HCT116 (cell line): Measurements from ENCODE around the gene PPP1R11. TPM values are rescaled to one million over a fixed set of nuclear protein-coding genes. Genes with fewer than 3 reads are reported as not detected.

Source experiments
- ATAC-seq: fragments of 200-7000 bp; cut with Tn5 transposase; 2 replicates; pipeline ENCODE4 v1.9.1; 2020; ENCODE audit warnings: mild to moderate bottlenecking, moderate library complexity
- BruUV-seq: library from RNA; stranded (reverse); fragments of 400-500 nt; replicated peaks from 2 replicates; lab custom pipeline; 2021; lab: Mats Ljungman, UMichigan
- CTCF ChIA-PET: fragments of 300-600 bp; sonication (Branson Sonifier 250); formaldehyde crosslinking; loops from one replicate; lab custom pipeline; 2021; ENCODE audit warnings: antibody characterized with exemption; lab: Charles Lee
- POLR2A ChIA-PET: fragments of 300-600, 350-600 bp; sonication (Branson Sonifier 250); formaldehyde crosslinking; loops from one replicate; lab custom pipeline; 2021; ENCODE audit warnings: antibody characterized with exemption; lab: Charles Lee
- RAD21 ChIA-PET, 2 experiments: fragments of 300-600 bp; sonication (Branson Sonifier 250); formaldehyde crosslinking; loops; one replicate each; lab custom pipeline; 2023; ENCODE audit warnings: low total read pairs in 2 of 2; ENCODE audit not compliant: uncharacterized antibody in 2 of 2, unreplicated experiment in 2 of 2, low non-redundant PET in 1 of 2; lab: Charles Lee
- DNase-seq: peaks from one replicate; pipeline ENCODE4 v3.0.0-alpha.2; 2010; ENCODE audit warnings: low read depth, low spot score
- H2AFZ ChIP-seq: fragments of 200-600 bp; shearing (Covaris generic), sonication (generic); 2 replicates; pipeline ENCODE4 v1.6.1; 2017; ENCODE audit warnings: low read depth, mixed run types, mixed read lengths, antibody characterized with exemption, low read length; ENCODE audit not compliant: poor library complexity, severe bottlenecking
- H3K27ac ChIP-seq: 2 replicates; pipeline ENCODE4 v1.5.1; 2012; ENCODE audit warnings: low read depth, low read length
- H3K27me3 ChIP-seq: fragments of 200-600 bp; sonication (generic); 2 replicates; pipeline ENCODE4 v1.6.1; 2016; ENCODE audit warnings: mixed run types, low read length, mixed read lengths; ENCODE audit not compliant: insufficient read depth
- H3K36me3 ChIP-seq, 2 experiments: fragments of 200-500 bp in 1 of 2; fragments of 200-600 bp in 1 of 2; sonication (Bioruptor generic) in 1 of 2; sonication (generic) in 1 of 2; 2 replicates each; pipeline versions ENCODE4 v1.5.1 to v1.6.1; 2014 to 2016; ENCODE audit warnings: low read length in 2 of 2, inconsistent platforms in 1 of 2, mixed read lengths in 1 of 2, mixed run types in 1 of 2; ENCODE audit not compliant: insufficient read depth in 2 of 2, control insufficient read depth in 1 of 2
- H3K4me1 ChIP-seq, 2 experiments: fragments of 200-600 bp in 1 of 2; sonication (generic) in 1 of 2; 2 replicates each; pipeline versions ENCODE4 v1.5.1 to v1.6.1; 2012 to 2017; ENCODE audit warnings: low read length in 2 of 2, inconsistent platforms in 1 of 2, mild to moderate bottlenecking in 1 of 2, mixed read lengths in 1 of 2, mixed run types in 1 of 2, moderate library complexity in 1 of 2; ENCODE audit not compliant: insufficient read depth in 2 of 2, control insufficient read depth in 1 of 2
- H3K4me2 ChIP-seq: fragments of 200-600 bp; sonication (generic); 2 replicates; pipeline ENCODE4 v1.6.1; 2017; ENCODE audit warnings: mixed run types, low read length, mixed read lengths
- H3K4me3 ChIP-seq, 2 experiments: fragments of 200-600 bp in 1 of 2; sonication (generic) in 1 of 2; replicated peaks in 1 of 2; 2 replicates each; pipeline ENCODE4 v1.5.1; 2011 to 2016; ENCODE audit warnings: low read length in 2 of 2, control low read depth in 1 of 2, low read depth in 1 of 2, mild to moderate bottlenecking in 1 of 2, mixed read lengths in 1 of 2, mixed run types in 1 of 2
- H3K79me2 ChIP-seq: fragments of 200-600 bp; sonication (generic); 2 replicates; pipeline ENCODE4 v1.6.1; 2017; ENCODE audit warnings: mild to moderate bottlenecking, mixed run types, low read length, moderate library complexity, mixed read lengths; ENCODE audit not compliant: insufficient read depth
- H3K9ac ChIP-seq: fragments of 200-600 bp; sonication (generic); 2 replicates; pipeline ENCODE4 v1.6.1; 2016; ENCODE audit warnings: low read length, mixed read lengths
- H3K9me2 ChIP-seq: fragments of 200-600 bp; sonication (generic), shearing (Covaris generic); 2 replicates; pipeline ENCODE4 v1.6.1; 2017; ENCODE audit warnings: mixed run types, mild to moderate bottlenecking, moderate library complexity; ENCODE audit not compliant: insufficient read depth
- H3K9me3 ChIP-seq, 2 experiments: fragments of 200-500 bp in 1 of 2; fragments of 200-600 bp in 1 of 2; sonication (Bioruptor generic) in 1 of 2; sonication (generic) in 1 of 2; 2 replicates each; pipeline ENCODE4 v1.6.1; 2014 to 2017; ENCODE audit warnings: low read length in 2 of 2, mixed read lengths in 2 of 2, inconsistent platforms in 1 of 2, low read depth in 1 of 2, mild to moderate bottlenecking in 1 of 2, mixed run types in 1 of 2, moderate library complexity in 1 of 2; ENCODE audit not compliant: control insufficient read depth in 1 of 2, insufficient read depth in 1 of 2
- H4K20me1 ChIP-seq: fragments of 200-600 bp; sonication (generic), shearing (Covaris generic); 2 replicates; pipeline ENCODE4 v1.6.1; 2017; ENCODE audit warnings: mixed run types, mild to moderate bottlenecking, moderate library complexity; ENCODE audit not compliant: insufficient read depth
- CEBPB ChIP-seq: IDR thresholded peaks from 2 replicates; pipeline ENCODE4 v1.6.1; 2012; ENCODE audit warnings: low read depth
- EGR1 ChIP-seq: IDR thresholded peaks from 2 replicates; pipeline ENCODE4 v1.6.1; 2012; ENCODE audit warnings: low read depth
- EZH2phosphoT487 ChIP-seq: fragments of 200-600 bp; IDR thresholded peaks from 2 replicates; pipeline ENCODE4 v1.6.1; 2018; ENCODE audit warnings: antibody characterized with exemption, borderline replicate concordance
- JUND ChIP-seq: IDR thresholded peaks from 2 replicates; pipeline ENCODE4 v1.6.1; 2012
- SRF ChIP-seq: IDR thresholded peaks from 2 replicates; pipeline ENCODE4 v1.6.1; 2012; ENCODE audit warnings: low read depth
- YY1 ChIP-seq: IDR thresholded peaks from 2 replicates; pipeline ENCODE4 v1.6.1; 2011; ENCODE audit warnings: low read length, low read depth, moderate library complexity, mild to moderate bottlenecking; ENCODE audit not compliant: insufficient replicate concordance; ENCODE audit errors: extremely low read depth
- ZFX ChIP-seq: fragments of 450-650 bp; IDR thresholded peaks from 2 replicates; pipeline ENCODE4 v1.6.1; 2017
- intact Hi-C: fragments of 100-400 bp; cut with micrococcal nuclease; formaldehyde crosslinking; loops from 2 replicates; pipeline ENCODE4 v1.10.0; 2022
- total RNA-seq: library from RNA; stranded (reverse); gene quantifications from one replicate; pipeline ENCODE4 v1.2.1, GENCODE V29; 2021; ENCODE audit not compliant: unreplicated experiment
- TF ChIP-seq, protein P1 (sequence below): IDR thresholded peaks from 2 replicates; pipeline ENCODE4 v1.6.1; 2012; ENCODE audit warnings: low read depth
- TF ChIP-seq, protein P2 (sequence below): IDR thresholded peaks from 2 replicates; pipeline ENCODE4 v1.6.1; 2011; ENCODE audit warnings: mild to moderate bottlenecking, low read length, moderate library complexity; ENCODE audit not compliant: insufficient replicate concordance; ENCODE audit errors: extremely low read depth

PPP1R11 gene
- total RNA-seq, 1 experiment from 2014 or later = 29.3 TPM

GRCh38 chr6:30100154-30100553 is 33.2 kb downstream of the PPP1R11 start:
- CTCF ChIA-PET = no interaction called here
- no peaks in the 10 kb centered on the region for H4K20me1 ChIP-seq
- H3K79me2 ChIP-seq = no peaks in the 10 kb centered on the region

More at GRCh38 chr6:30100154-30100553, 33.2 kb downstream of the PPP1R11 start:
- Histone ChIP-seq H3K4me2 (peak overlapping the region; percentile 91), H3K9me3 (no peaks in the 10 kb centered on the region), H3K9me2 (no peaks in the 10 kb centered on the region), H2AFZ (peak overlapping the region; percentile 75), H3K9ac (peak overlapping the region; percentile 64), H3K4me3 (peak overlapping the region in 1 of 2 experiments; percentile 56; a peak in 1 of 4 replicates), H3K36me3 (no peaks in the 10 kb centered on the region)
- ATAC-seq = no peak
- intact Hi-C loops = no loop called here
- ChIA-PET POLR2A (no interaction called here), RAD21 (no interaction called here)
- no peak for DNase-seq
- no TSS peak for BruUV-seq
- TF ChIP-seq EGR1 = no peak
- no peak for TF ChIP-seq SRF
- TF ChIP-seq EZH2phosphoT487 = no peak
- no peak for TF ChIP-seq CEBPB
- TF ChIP-seq, protein P1, sequence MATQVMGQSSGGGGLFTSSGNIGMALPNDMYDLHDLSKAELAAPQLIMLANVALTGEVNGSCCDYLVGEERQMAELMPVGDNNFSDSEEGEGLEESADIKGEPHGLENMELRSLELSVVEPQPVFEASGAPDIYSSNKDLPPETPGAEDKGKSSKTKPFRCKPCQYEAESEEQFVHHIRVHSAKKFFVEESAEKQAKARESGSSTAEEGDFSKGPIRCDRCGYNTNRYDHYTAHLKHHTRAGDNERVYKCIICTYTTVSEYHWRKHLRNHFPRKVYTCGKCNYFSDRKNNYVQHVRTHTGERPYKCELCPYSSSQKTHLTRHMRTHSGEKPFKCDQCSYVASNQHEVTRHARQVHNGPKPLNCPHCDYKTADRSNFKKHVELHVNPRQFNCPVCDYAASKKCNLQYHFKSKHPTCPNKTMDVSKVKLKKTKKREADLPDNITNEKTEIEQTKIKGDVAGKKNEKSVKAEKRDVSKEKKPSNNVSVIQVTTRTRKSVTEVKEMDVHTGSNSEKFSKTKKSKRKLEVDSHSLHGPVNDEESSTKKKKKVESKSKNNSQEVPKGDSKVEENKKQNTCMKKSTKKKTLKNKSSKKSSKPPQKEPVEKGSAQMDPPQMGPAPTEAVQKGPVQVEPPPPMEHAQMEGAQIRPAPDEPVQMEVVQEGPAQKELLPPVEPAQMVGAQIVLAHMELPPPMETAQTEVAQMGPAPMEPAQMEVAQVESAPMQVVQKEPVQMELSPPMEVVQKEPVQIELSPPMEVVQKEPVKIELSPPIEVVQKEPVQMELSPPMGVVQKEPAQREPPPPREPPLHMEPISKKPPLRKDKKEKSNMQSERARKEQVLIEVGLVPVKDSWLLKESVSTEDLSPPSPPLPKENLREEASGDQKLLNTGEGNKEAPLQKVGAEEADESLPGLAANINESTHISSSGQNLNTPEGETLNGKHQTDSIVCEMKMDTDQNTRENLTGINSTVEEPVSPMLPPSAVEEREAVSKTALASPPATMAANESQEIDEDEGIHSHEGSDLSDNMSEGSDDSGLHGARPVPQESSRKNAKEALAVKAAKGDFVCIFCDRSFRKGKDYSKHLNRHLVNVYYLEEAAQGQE = no peak
- TF ChIP-seq YY1 = no peak
- no peak for TF ChIP-seq ZFX
- no peak for TF ChIP-seq JUND
- TF ChIP-seq, protein P2, sequence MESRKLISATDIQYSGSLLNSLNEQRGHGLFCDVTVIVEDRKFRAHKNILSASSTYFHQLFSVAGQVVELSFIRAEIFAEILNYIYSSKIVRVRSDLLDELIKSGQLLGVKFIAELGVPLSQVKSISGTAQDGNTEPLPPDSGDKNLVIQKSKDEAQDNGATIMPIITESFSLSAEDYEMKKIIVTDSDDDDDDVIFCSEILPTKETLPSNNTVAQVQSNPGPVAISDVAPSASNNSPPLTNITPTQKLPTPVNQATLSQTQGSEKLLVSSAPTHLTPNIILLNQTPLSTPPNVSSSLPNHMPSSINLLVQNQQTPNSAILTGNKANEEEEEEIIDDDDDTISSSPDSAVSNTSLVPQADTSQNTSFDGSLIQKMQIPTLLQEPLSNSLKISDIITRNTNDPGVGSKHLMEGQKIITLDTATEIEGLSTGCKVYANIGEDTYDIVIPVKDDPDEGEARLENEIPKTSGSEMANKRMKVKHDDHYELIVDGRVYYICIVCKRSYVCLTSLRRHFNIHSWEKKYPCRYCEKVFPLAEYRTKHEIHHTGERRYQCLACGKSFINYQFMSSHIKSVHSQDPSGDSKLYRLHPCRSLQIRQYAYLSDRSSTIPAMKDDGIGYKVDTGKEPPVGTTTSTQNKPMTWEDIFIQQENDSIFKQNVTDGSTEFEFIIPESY = no peak
- TF ChIP-seq, all 23 proteins: peak for 0
- Histone ChIP-seq H3K4me1 (peaks cover 23 to 65% of the 10 kb centered on the region in 2 experiments), H3K27me3 (no peaks in the 10 kb centered on the region), H3K27ac (no peak overlapping the region)
